Daoy (cell line): ENCODE data around the gene MSRB3. TPM values are rescaled to one million over a fixed set of nuclear protein-coding genes. Genes with fewer than 3 reads are reported as not detected.

Experiments used
- DNase-seq: peaks from one replicate; pipeline ENCODE4 v3.0.0-alpha.2; 2015; ENCODE audit warnings: low read depth
- total RNA-seq: library from RNA; depleted of rRNA; stranded (reverse); fragments of >200 nt; shearing (Covaris generic); gene quantifications from 2 replicates; pipeline ENCODE4 v1.2.3, GENCODE V29; 2014; rRNA removed

The MSRB3 gene
- total RNA-seq, 1 experiment from 2014 or later = 25.3 TPM

- no peak for DNase-seq
These were observed 218.1 kb downstream of the MSRB3 start for GRCh38 chr12:65496617-65497016.

- no peak for DNase-seq
These were observed 219.2 kb downstream of the MSRB3 start for GRCh38 chr12:65497660-65498059.

- no peak for DNase-seq
These were observed 220.7 kb downstream of the MSRB3 start for GRCh38 chr12:65499167-65499566.

GRCh38 chr12:65500091-65500900 lies 221.8 kb downstream of the MSRB3 start:
- peak; percentile 67 for DNase-seq

- DNase-seq = peak; percentile 14
These were observed 222.7 kb downstream of the MSRB3 start for GRCh38 chr12:65501093-65501621.

- DNase-seq = no peak
These were observed 223.5 kb downstream of the MSRB3 start for GRCh38 chr12:65501935-65502334.

GRCh38 chr12:65504417-65504816 lies 225.9 kb downstream of the MSRB3 start:
- DNase-seq = no peak

- no peak for DNase-seq
These were observed 227.1 kb downstream of the MSRB3 start for GRCh38 chr12:65505386-65506121.

- no peak for DNase-seq
These were observed 230.0 kb downstream of the MSRB3 start for GRCh38 chr12:65508276-65509035.

GRCh38 chr12:65510007-65510406 lies 231.5 kb downstream of the MSRB3 start:
- DNase-seq = no peak

- no peak for DNase-seq
These were observed 232.1 kb downstream of the MSRB3 start for GRCh38 chr12:65510584-65511050.

- DNase-seq = no peak
These were observed 232.8 kb downstream of the MSRB3 start for GRCh38 chr12:65511134-65511834.

GRCh38 chr12:65511912-65512311 lies 233.4 kb downstream of the MSRB3 start:
- DNase-seq = no peak

Other genes with a start within 250 kb of the MSRB3 start
- 0.29 TPM in 1 of 2 replicates, not detected in the other for gene WIF1, start 157.4 kb upstream of the MSRB3 start, total RNA-seq
- 27.9 and 44.0 TPM in 2 replicates for gene LEMD3, start 109.1 kb upstream of the MSRB3 start, total RNA-seq